IPS-NIHi7 (cell line): ENCODE data around the gene INPP5A.
"Not testable (repeated sequence)": the region's sequence is repeated elsewhere in the genome, so short reads cannot be mapped to it uniquely, and the experiment has no call there.

ENCODE experiments used
- DNase-seq: peaks from one replicate; pipeline ENCODE4 v3.0.0; 2012; ENCODE audit warnings: mixed read lengths; ENCODE audit errors: extremely low spot score

Gene INPP5A

GRCh38 chr10:132595021-132595420 lies 57.4 kb downstream of the INPP5A start:
- no peak for DNase-seq

GRCh38 chr10:132595854-132596253 lies 58.3 kb downstream of the INPP5A start:
- no peak for DNase-seq

- DNase-seq: no peak
Measured at GRCh38 chr10:132596742-132597279, 59.2 kb downstream of the INPP5A start.

DNA sequence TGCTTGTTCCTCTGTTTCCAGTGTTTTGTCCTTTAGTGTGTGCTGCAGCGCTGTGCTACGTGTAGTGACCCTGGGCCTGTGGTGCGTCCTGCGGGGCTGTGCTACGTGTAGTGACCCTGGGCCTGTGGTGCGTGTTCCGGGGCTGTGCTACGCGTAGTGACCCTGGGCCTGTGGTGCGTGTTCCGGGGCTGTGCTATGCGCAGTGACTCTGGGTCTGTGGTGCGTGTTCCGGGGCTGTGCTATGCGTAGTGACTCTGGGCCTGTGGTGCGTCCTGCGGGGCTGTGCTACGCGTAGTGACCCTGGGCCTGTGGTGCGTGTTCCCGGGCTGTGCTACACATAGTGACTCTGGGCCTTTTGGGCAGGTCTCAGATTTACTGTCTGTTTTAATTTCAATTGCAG lies 60.1 kb downstream of the INPP5A start:
- no peak for DNase-seq

DNA sequence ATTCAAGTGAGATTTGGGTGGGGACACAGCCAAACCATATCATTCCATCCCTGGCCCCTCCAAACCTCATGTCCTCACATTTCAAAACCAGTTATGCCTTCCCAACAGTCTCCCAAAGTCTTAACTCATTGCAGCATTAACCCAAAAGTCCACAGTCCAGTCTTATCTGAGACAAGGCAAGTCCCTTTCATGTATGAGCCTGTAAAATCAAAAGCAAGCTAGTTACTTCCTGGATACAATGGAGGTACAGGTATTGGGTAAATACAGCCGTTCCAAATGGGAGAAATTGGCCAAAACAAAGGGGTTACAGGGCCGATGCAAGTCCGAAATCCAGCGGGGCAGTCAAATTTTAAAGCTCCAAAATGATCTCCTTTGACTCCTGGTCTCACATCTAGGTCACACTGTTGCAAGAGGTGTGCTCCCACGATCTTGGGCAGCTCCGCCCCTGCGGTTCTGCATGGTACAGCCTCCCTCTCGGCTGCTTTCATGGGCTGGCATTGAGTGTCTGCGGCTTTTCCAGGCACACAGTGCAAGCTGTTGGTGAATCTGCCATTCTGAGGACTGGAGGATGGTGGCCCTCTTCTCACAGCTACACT lies 61.5 kb downstream of the INPP5A start:
- not testable (repeated sequence) for DNase-seq

- DNase-seq: no peak
Measured at GRCh38 chr10:132599732-132600131, 62.1 kb downstream of the INPP5A start.

GRCh38 chr10:132600416-132600815 lies 62.8 kb downstream of the INPP5A start:
- no peak for DNase-seq

GRCh38 chr10:132601567-132601966 lies 64.0 kb downstream of the INPP5A start:
- no peak for DNase-seq

DNA sequence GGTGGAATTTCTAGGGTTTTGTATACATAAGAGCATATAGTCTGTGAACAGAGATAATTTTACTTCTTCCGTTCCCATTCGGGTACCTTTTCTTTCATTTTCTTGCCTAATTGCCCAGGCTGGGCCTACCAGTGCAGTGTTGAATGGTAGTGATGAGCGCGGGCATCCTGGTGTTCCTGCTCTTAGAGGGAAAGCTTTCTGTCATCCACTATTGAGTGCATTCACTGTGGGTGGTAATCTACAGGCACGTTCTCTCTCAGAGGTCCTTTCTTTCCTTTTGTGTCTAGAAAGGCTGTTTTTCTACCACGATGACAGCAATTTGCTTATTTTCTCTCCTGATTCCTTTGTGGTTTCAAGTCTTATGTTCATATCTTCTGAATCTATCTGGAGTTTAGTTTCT lies 65.0 kb downstream of the INPP5A start:
- DNase-seq: no peak

DNA sequence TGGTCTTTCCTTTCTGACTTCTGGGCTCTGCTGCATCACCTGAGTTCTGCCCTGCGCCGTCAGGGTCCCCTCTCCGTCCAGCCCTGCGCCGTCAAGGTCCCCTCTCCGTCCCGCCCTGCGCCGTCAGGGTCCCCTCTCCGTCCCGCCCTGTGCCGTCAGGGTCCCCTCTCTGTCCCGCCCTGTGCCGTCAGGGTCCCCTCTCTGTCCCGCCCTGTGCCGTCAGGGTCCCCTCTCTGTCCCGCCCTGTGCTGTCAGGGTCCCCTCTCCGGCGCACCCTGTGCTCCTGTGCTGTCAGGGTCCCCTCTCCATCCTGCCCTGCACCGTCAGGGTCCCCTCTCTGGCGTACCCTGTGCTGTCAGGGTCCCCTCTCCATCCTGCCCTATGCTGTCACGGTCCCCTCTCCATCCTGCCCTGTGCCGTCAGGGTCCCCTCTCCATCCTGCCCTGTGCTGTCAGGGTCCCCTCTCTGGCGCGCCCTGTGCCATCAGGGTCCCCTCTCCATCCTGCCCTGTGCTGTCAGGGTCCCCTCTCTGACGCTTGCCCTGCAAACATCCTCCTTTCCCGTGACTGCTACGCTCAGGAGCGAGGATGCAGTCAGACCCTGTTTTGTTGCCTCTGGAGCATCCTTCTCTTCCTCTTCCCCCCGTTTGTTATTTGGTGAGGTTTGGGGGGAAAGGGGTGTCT lies 66.4 kb downstream of the INPP5A start:
- DNase-seq: no peak

DNA sequence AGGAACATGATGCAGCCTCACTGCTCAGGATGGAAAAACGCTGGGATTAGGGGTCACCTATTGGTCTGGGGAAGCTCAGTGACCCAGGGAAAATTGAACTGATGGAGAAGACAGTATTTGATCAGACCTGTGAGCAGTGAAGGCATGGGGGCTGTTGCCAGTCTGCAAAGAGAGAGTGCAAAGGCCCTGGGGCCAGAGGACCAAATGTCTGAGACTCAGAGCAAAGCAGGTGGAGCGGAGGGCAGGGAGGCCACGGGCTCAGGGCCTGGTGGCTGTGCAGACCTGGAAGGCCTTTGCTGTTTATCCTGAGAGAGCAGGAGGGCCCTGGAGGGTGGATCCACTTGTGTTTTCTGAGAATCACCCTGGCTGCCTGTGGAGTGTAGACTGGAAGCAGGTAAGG lies 67.1 kb downstream of the INPP5A start:
- no peak for DNase-seq

DNA sequence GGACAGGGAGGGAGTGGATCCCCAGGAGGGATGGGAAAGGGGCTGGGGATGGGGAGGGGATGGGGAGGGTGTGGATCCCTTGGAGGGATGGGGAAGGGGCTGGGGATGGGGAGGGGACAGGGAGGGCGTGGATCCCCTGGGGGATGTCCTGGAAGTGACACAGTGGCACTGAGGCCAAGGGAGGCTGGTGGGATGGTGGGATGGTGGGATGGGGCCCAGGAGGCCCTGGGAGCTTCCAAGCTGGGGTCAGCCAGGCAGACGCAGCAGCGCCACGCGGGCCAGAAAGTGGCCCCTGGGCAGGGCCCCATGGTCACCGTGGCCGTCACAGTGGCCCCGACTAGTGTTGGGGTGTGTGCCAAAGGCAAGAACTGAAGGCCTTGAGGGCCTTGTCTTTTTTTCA lies 67.8 kb downstream of the INPP5A start:
- DNase-seq: no peak

- DNase-seq: no peak
Measured at GRCh38 chr10:132606031-132606491, 68.5 kb downstream of the INPP5A start.

- no peak for DNase-seq
Measured at GRCh38 chr10:132606536-132607316, 69.1 kb downstream of the INPP5A start.

- DNase-seq: no peak
Measured at GRCh38 chr10:132607491-132607890, 69.9 kb downstream of the INPP5A start.

- no peak for DNase-seq
Measured at GRCh38 chr10:132607961-132608495, 70.4 kb downstream of the INPP5A start.

DNA sequence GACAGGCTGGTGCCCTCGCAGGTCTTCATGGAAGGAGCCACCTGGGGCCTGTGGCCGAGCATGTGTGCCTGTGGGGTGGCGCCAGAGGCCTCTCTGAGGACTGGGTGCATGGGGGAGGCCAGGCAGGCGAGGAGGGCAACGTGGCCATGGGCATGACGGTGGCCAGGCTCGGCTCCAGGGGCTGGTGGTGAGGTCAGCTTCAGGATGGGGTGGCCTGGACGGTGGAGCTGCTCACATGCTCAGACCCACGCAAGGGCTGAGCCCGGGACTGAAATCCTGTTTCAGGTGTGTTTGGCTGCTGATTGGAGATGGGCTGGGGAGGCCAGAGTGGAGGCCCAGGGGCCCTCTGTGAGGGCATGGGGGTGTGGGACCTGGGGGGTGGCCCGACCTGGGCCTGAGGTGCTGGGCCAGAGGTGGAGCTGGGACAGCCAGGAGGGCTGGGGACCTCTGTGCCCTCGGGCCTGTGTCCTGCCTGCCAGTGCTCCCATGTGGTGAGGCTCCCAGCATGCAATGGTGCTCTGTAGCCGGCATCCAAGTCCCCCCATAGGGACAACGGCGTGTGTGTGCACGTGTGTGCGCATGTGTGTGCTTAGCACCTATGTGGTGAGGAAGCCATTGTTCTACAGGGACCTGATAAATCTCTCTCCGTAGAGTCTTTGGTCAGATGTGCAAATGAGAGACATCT lies 71.1 kb downstream of the INPP5A start:
- DNase-seq: no peak

- DNase-seq: no peak
Measured at GRCh38 chr10:132609211-132609610, 71.6 kb downstream of the INPP5A start.

GRCh38 chr10:132610071-132610701 lies 72.6 kb downstream of the INPP5A start:
- no peak for DNase-seq

GRCh38 chr10:132611026-132611910 lies 73.7 kb downstream of the INPP5A start:
- DNase-seq: no peak
